G401 (cell line): ENCODE results near the gene SAMD1. TPM values are rescaled to one million over a fixed set of nuclear protein-coding genes. Genes with fewer than 3 reads are reported as not detected.

Experiments
- DNase-seq: peaks from one replicate; pipeline ENCODE4 v3.0.0-alpha.2; 2015; ENCODE audit warnings: low spot score
- in situ Hi-C: cut with HindIII; loops from 2 replicates; pipeline ENCODE4 v1.10.0; 2016; ENCODE audit warnings: low sequenced_read_pairs, mixed read lengths
- total RNA-seq: library from RNA; depleted of rRNA; stranded (reverse); fragments of >200 nt; shearing (Covaris generic); gene quantifications from 2 replicates; pipeline ENCODE4 v1.2.3, GENCODE V29; 2014

Gene SAMD1
- total RNA-seq, 1 experiment from 2014 or later, result 162 TPM

DNA sequence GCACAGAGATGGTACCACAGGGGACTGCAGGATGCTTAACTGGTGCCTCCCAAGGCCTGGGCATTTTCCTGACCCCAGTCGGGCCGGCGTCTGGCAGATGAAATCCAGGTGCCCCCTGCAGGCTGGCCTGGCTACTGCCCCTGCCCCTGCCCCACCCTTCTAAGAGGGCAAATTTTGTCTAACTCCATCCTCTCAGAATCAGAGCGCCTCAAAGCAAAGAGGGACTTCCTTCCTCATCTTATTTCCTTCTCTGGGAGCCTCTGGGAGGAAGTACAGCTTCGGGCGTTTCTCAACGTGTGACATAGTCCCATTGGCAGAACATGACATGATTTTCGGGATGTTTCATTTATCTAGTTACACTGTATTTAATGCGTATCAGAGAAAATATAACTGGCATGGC, 24.3 kb upstream of the SAMD1 start:
- no peak for DNase-seq
- in situ Hi-C loops, result no loop called here

DNA sequence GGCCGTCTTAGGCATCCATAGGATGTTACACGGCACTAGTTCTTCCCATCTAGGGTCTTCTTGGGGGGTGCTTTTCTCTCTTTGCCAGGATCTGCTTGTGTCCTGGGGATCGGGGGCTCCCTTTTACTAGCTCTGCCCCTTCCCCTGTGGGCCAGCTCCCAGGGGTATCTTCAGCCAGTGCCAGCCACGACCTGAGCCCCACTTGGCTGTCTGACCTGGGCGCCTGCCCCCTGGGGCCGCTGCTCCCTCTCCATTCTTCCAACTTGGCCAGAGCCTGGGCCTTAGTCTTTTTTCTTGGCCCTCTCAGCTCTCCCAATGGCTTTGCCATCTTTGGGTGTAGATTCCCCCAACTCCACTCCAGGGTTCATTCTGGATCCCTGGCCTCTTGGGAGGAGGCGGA, 23.9 kb upstream of the SAMD1 start:
- DNase-seq, result no peak
- in situ Hi-C loops, result no loop called here

DNA sequence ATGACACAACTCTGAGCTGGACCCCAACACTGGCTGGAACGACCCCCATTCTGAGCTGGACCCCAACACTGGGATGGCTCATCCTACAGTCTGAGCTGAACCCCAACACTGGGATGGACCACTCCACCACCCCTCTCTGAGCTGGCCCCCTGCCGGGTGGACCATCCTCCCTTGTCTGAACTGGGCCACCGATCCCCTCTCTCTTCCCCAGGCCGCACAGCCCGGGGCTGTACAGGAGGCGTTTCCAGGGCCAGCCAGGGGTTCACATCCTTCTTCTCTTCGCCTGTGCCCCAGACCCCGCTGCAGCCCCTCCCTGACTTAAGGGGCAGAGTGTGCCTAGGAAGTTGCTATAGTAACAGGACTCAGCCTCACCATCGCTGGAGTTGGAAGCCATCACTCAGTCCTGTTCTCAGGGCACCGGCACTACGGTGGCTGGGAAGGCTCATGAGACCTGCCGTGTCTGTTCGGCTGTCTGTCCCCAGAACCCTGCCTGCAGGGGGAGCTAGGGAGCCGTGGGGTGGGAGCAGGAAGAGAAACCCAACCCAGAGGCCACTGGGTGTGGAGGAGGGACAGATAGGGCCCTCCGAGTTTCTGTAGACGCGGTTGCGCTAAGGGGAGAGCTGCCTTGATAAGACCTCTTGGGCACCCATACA, 23.3 kb upstream of the SAMD1 start:
- in situ Hi-C loops, result no loop called here
- DNase-seq, result no peak

DNA sequence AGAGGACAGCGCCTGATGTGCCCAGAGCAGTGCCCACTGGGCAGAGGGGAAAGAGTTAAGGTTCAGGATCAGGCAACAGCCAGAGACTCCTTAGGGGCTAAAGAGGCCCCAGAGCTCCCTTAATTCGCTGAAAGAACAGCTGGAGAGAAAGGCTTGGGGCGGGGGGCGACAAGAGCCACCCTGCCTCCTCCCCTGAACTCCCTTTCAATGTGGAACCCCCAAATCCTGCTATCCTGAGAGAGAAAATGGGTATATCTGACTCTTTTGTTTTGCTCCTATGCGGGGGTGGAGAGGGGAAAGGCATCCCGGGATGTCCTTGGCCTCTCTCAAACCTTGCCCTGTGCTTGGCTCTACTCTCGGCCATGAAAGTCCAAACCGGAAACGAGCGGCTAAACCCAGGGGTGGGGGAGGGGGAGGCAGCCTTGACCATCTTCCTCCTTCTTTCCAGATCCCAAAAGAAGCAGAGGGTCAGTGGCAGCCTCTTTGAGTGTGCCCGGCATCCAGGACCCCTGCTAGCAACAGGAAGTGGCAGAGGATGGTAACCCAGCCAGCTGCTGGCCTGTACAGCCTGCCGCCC, 22.3 kb upstream of the SAMD1 start:
- in situ Hi-C loops, result no loop called here
- no peak for DNase-seq

DNA sequence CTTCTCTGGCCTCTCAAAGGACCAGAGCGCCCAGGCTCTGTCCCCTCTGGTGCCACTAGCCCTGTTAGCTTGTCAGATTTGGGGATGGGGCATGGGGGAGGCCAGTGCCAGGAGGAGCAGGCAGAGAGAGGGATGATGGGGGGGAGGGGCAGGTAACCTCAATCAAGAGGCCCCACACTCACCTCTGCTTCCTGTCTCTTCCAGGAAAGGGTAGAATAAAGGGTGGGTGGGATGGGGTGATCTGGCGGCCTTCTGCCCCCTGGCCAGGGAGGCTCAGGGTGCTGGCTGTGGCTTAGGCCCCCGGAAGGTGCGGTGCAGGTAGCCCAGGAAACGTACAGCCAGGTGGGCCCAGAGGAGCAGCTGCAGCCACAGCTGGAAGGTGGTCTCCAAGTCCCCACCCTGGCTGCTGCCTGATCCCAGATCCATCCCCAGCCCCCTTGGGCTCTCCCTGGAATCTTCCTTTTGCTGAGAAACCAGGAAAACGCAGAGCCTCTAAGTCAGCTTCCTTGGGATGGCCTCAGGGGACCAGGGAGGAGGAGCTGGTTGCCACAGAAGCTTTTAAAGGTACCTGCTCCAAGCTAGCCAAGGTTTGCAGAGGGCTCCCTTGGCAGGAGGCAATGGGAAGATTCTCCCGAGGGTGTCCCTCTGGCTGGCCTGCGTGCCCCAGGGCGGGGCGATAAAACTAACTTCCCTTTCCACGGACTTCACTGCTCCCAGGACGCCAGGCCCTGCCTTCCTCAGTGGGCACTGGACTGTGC, 21.7 kb upstream of the SAMD1 start:
- in situ Hi-C loops, result no loop called here
- no peak for DNase-seq

DNA sequence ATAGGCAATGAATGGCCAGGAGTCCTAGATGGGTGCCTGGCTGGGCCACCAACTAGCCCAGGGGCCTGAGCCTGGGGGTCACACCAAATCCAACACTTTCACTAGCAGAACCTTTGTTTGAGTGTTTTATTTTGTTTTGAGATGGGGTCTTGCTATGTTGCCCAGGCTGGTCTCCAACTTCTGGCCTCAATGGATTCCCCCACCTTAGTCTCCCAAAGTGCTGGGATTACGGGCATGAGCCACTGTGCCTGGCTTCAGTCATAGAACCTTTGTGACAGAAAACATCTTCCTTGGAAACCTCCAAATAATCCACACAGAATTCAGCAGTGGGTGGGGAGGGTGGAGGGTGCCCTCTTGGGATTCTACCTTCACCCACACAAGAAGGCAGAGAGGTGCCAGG, 20.9 kb upstream of the SAMD1 start:
- in situ Hi-C loops, result no loop called here
- DNase-seq, result no peak

DNA sequence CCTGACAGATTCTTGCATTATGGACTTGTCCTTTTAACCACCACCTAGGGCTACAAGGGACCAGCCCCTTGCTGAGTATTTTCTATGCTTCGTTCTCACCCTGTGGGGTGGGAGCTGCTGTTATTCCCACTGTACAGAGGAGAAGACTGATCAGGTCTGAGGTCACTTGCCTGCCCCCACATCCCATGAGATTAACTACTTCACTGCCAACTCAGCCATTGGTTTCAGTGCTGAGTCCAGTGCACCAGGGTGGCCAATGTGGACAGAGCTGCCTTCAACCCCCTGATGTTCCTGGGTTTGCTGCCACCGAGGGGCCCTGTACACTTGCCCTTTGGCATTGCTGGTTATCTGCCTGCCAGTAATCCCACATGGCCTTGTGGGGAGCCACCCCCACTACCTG, 20.1 kb upstream of the SAMD1 start:
- DNase-seq, result no peak
- in situ Hi-C loops, result no loop called here

DNA sequence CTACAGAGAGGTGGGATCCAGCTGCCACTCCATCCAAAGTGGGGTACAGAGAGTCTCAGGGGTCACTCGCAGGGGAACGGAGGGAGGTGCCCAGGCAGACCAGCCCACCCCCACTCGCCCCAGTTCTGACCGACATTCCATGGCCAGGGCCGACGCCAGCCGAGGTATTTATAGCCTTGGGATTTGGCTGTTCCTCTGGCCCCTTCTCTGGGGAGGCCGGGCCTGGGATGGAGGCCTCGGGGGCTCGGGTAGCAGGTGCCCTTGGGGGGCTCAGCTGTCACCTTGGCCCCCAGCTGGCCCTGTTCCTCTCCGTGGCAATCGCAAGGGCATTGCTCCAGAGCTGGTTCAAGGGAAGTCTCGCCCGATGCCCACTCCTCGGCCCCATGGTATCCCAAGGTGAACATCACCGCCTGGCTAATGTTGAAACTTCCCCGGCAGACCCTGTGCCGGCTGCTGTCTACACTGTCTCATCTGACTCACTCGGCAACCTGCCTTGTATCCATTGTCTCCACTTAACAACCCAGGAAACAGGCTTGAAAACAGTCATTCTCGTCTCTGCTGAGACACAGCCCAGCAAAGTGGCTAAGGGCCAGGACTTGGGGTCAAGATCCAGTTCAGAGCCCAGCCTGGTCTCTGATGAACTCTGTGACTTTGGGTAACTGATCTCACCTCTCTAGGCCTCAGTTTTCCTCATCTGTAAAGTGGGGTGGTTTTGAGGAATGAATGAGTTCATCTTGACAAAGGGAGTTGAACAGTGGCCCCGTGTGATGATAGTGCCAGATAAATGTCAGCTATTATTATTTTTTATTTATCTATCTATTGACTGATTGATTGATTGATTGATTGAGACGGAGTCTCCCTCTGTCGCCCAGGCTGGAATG, 17.3 kb upstream of the SAMD1 start:
- DNase-seq, result no peak
- in situ Hi-C loops, result no loop called here

DNA sequence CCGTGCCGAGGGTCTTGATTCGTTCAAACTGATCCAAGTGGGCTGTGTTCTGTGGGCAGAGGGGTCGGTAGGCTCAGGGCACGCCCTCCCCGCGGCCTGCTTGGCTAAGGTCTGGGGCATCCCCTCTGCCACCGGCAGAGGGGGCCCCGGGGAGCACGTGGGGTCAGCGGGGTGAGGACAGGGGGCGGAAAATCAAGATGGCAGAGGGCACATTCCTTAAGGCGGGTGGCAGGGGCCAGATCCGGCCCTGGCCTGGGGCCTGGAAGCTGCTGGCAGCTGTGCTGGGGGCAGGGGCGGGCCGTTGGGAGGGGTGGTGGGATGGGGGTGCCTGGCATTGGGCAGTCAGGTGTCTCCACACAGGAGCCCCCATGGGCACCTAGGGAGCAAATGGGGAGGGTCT, 16.3 kb upstream of the SAMD1 start:
- no peak for DNase-seq
- in situ Hi-C loops, result no loop called here

DNA sequence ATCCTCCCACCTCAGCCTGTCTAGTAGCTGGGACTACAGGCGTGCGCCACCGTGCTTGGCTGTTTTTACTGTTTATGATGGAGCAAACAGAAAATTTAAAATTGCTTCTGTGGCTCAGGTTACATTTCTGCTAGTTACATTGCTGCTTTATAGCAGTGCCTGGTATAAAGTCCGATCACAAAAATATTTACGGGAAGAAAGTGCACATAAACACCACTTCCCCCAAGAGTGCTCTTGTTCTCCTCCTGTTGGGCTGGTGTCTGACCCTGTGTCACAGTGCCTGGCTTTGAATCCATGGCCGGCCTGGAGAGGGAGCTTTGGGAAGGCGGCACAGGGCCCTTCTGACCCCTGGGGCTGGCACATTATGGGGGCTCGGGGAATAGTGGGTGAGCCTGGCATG, 15.1 kb upstream of the SAMD1 start:
- DNase-seq, result no peak
- in situ Hi-C loops, result no loop called here

DNA sequence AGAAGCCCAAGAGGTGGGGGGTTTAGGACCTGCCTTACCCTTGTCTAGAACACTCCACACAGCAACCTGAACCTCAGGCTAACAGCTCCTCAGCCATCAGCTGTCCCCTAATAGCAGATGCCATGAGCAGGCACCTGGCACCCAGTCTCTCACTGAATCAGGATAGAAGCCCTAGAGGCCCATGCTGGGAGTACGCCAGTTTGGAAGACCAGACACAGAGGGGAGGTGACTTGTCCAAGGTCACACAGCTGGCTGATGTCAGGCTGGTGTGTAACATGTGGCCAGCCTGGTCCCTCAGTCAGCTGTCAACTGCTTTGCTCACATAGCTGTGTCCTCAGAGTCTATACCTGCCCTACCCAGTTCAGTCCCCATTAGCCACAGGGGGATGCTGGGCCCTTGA, 12.8 kb upstream of the SAMD1 start:
- DNase-seq, result no peak
- in situ Hi-C loops, result no loop called here

DNA sequence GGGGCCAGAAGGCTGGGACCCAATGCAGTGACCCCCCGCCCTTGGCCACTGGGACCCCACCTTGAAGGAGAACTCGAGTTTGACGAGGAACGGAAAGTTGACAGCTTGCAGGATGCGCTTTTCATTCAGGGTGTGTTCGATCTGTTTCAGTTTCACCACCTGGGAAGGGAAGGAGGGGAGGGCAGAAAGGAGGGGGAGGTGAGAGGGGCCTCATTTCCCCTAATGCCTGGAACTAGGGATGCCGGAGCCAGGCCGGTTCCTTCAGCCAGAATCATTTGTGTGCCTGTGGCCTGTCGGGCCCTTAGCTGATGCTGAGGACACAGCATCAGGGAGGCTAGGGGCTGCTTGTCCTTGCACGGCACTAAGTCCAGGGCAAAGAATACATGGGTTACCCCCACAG, 12.2 kb upstream of the SAMD1 start:
- in situ Hi-C loops, result no loop called here
- DNase-seq, result no peak

DNA sequence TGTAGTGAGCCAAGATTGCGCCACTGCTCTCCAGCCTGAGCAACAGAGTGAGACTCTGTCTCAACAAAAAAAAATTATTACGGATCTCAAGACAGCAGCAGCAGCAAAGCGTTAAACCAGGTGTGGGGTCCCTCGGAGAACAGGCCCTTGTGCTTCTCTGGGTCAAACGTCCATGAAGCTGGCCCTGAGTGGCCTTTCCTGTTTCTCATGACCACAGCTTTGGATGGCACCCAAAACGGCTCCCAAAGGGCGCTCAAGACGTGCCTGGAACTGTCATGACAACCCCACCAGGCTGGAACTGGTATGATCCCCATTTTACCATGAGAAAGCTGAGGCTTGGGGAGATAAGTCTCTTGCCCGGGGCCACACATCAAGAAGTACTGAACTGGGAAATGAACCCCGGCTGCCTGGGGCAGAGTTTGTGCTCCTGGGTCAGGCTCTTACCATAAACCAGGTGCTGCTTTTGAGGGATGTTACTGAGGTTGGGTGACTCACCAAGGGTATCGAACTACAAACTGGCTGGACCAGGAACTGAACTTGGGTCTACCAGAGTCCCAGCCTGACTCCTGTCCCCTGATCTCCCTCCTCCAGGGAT, 11.6 kb upstream of the SAMD1 start:
- no peak for DNase-seq
- in situ Hi-C loops, result no loop called here

DNA sequence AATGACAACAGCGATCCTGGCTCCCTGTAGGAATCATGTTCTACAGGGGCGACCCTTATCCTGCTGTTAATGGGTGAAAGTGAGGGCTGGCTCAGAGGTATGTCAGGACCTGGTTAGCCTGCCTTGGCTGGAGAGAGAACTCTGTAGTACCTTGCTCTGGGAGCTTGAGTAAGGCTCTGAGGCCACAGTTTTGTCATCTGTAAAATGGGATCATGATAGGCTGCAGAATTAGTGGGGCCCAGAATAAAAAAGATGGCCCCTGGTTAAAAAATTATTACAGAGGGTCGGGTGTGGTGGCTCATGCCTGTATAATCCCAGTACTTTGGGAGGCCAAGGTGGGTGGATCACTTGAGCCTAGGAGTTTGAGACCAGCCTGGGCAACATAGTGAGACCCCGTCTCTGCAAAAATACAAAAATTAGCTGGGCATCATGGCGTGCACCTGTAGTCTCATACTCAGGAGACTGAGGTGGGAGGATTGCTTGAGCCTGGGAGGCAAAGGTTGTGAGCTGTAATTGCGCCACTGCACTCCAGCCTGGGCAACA, 10.5 kb upstream of the SAMD1 start:
- in situ Hi-C loops, result no loop called here
- DNase-seq, result no peak

DNA sequence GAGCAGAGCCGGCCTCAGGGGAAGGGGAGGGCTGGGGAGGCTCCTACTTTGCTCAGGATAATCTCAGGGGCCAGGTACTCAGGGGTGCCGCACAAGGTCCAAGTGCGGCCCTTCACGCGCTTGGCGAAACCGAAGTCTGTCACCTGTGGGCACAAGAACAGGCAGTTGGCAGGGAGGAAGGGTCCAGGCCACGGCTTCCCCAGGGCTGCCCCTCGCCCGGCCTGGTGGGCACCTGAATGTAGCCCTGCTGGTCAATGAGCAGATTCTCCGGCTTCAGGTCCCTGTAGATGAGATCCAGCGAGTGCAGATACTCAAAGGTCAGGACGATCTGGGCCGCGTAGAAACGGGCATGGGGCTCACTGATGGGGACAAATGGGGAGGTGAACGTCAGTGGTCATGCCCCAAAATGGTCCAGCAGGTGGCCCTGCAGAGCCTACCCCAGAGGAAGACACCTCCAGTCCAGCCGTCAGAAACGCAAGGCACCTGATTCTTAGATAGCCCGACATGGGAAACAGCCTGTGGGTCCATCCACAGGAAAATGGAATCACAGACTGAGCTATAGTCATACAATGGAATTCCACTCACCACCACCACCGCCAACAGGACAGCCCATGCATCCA, 7.1 kb upstream of the SAMD1 start:
- no peak for DNase-seq
- in situ Hi-C loops, result loop anchor here (25.0 kb wide), 2 partner anchors 185 to 735 kb away; partner anchors contain the start of genes BRME1 and CC2D1A

DNA sequence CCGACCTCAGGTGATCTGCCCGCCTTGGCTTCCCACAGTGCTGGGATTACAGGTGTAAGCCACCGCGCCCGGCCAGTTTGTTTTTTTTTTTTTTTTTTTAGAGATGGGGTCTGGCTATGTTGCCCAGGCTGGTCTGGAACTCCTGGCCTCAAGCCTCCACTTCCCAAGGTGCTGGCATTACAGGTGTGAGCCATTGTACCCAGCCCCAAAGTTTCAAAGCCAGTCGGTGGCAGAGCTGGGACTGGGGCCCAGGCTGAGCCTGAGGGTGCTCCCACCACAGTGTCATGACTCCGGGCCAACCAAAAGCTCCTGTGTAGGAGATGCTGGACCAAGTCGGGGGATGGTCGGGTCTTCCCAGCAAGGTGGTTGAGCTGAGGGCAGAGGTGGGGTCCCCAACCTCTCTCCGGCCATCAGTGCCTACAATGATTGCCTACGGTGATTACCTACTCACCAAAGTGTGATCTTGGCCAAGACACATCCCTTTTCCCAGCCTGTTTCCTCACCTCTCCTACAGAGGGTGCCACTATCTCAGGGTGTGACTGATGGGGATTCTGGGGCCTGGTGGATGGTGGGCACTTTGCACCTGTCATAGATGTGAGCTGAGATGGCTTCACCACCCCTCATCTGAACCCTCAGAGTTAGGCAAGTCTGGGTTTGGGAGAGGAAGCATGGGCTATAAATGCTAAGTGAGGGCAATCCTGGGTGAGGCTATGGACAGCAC, 5.9 kb upstream of the SAMD1 start:
- in situ Hi-C loops, result loop anchor here (25.0 kb wide), 2 partner anchors 184 to 734 kb away; partner anchors contain the start of genes BRME1 and CC2D1A
- no peak for DNase-seq

DNA sequence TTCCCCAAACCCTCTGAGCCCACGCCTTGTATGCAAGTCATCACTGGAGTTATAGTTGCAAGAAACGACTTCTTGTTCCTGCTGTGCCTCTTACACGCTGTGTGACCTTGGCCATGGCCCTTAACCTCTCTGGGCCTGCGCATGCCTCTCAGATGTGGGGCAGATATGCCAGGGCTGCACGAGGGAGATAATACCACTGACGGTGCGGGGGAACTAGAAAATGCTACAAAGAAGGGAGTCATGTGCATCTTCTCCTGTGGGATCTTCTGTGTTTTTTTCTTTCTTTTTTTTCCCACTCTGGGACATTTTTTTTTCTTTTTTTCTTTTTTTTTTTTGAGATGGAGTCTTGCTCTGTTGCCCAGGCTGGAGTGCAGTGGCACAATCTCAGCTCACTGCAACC, 4.3 kb upstream of the SAMD1 start:
- DNase-seq, result no peak
- in situ Hi-C loops, result loop anchor here (25.0 kb wide), 2 partner anchors 183 to 733 kb away; partner anchors contain the start of genes BRME1 and CC2D1A
